ENCODE results near the gene PID1.

PID1 gene

GRCh38 chr2:229022071-229022470 is 249.0 kb downstream of the PID1 start:
- no peak for DNase-seq (ENCODE audit: low spot score)

GRCh38 chr2:229009816-229010215 is 261.3 kb downstream of the PID1 start:
- no peak for DNase-seq (ENCODE audit: low spot score)

DNA sequence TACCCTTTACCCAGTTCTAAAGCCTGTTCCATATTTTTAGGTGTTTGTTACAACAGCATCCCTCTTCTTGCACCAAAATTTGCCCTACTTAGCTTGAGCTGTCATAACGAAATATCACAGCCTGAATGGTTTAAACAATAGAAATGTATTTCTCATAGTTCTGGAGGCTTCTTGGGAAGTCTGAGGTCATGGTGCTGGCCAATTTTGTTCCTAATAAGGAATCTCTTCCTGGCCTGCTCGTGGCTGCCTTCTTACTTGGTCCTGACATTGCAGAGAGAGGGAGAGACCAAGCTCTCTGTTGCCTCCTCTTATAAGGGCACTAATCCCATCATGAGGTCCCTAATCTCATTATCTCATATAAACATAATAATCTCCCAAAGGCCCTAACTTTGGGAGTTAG is 267.8 kb downstream of the PID1 start:
- no peak for DNase-seq (ENCODE audit: low spot score)

DNA sequence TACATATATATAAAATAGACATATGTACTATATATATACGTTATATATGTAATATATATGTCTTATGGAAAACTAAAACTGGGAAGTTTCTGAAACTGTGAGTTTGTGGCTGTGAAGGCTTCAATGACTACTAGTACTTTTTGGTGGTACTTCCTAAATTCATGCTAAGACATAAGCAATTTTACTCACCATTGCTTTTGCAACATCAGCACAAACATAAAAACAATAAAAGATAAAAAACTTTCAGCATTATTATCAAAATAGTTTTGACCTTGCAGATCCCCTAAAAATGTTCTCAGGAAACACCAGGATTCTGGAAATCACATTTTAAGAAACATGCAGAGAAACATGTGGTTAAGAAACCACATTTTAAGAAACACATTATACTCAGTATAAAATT is 269.9 kb downstream of the PID1 start:
- DNase-seq (ENCODE audit: low spot score) = no peak

DNA sequence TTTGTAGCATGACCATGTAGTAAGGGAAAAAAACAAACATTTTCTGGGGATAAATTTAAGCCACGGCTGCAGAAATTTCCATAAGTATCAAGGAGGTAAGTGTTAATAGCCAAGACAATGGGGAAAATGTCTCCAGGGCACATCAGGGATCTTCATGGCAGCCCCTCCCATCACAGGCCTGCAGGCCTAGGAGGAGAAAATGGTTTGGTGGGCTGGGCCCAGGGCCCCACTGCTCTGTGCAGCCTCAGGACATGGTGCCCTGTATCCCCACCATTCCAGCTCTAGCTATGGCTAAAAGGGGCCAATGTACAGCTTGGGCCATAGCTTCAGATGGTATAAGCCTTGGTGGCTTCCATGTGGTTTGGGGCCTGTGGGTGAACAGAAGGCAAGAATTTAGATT is 271.8 kb downstream of the PID1 start:
- no peak for DNase-seq (ENCODE audit: low spot score)

DNA sequence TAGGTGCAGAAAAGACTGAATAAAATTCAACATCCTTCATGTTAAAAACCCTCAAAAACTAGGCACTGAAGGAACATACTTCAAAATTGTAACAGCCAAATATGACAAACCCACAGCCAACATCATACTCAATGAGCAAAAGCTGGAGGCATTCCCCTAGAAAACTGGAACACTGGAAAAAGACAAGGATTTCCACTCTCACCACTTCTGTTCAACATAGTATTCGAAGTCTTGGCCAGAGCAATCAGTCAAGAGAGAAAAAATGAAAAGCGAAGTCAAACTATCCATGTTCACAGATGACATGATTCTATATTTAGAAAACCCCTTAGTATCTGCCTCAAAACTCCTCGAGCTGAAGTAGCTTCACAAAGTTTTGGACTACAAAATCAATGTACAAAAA is 282.3 kb downstream of the PID1 start:
- no peak for DNase-seq (ENCODE audit: low spot score)

DNA sequence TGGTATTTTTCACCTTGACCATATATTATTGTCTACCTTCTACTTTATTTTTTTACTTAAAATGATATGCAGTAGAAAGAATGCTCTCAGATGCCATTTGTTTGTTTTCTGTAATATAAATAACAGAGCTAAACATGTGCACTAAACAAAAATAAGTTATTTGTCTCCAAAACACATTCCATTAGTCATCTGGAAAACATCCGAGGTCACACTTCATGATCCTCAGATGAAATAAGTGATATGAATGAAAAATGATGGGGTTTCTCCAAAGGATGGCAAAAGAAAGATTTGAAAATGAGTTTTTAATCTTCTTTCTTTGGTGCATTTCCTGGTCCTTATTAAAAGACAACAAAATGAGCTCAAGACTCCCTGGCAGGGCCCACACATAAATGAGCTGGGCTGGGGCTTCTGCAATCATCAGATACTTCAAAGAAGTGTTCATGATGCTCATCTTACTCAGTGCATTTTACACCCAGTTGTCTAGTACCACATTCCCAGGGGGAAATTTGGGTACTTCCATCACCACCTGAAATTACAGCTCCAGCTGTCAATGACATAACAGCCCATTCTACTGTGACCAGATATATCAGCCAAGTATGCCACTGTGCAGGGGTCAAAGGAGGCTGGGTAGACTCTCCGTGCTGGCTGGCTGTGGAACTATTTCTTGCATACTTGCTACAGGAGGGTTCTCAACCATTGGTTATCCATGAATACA is 283.5 kb downstream of the PID1 start:
- DNase-seq (ENCODE audit: low spot score) = no peak

- no peak for DNase-seq (ENCODE audit: low spot score)
Measured at GRCh38 chr2:228986961-228987360, 284.1 kb downstream of the PID1 start.

GRCh38 chr2:228983700-228984099 is 287.4 kb downstream of the PID1 start:
- DNase-seq (ENCODE audit: low spot score) = no peak

DNA sequence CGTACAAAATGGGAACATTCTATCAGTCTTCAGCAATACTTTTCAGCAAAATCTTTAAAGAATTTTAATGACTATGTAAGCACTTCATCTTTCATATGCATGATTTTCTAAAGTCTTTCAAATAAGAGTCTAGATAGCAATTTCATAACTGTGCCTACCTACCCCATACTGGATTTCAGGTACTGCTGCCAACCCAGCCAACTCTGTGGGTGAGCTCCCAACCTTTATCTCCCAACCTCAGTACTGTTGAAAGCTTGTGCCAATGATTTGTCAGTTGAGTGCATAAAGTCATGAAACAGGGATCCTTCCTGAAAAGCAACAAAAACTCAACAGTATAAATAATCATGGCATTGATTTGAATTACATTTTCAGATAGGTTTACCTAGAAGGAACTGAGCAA is 296.9 kb downstream of the PID1 start:
- no peak for DNase-seq (ENCODE audit: low spot score)

Data from kidney tubule cell (primary cell).